GM12878 (cell line): ENCODE results near the gene PMM2. TPM values are rescaled to one million over a fixed set of nuclear protein-coding genes. Genes with fewer than 3 reads are reported as not detected.

Source experiments
- CTCF ChIP-seq, 3 experiments: IDR thresholded peaks in 2 of 3; conservative IDR thresholded peaks in 1 of 3; 2 replicates each; pipeline ENCODE4 v1.5.1; 2011; ENCODE audit warnings: low read depth in 3 of 3, low read length in 3 of 3, mild to moderate bottlenecking in 3 of 3, control low read depth in 2 of 3, moderate library complexity in 2 of 3, inconsistent platforms in 1 of 3, mixed read lengths in 1 of 3; ENCODE audit not compliant: control insufficient read depth in 2 of 3, insufficient read depth in 1 of 3; ENCODE audit errors: extremely low read depth in 1 of 3
- ESRRA ChIP-seq: IDR thresholded peaks from 2 replicates; pipeline ENCODE4 v1.6.1; 2012; ENCODE audit warnings: mild to moderate bottlenecking, low read length, improper control_type of control experiment
- FOS ChIP-seq: IDR thresholded peaks from 3 replicates; pipeline ENCODE4 v1.6.1; 2011; ENCODE audit warnings: borderline replicate concordance; ENCODE audit not compliant: insufficient read length; ENCODE audit errors: extremely low read depth
- HCFC1 ChIP-seq: fragments of 150-350 bp; IDR thresholded peaks from 2 replicates; pipeline ENCODE4 v1.6.1; 2014; ENCODE audit warnings: low read length
- HDAC6 ChIP-seq: fragments of 200-600 bp; sonication (generic); IDR thresholded peaks from one replicate; pipeline ENCODE4 v1.8.0; 2017; ENCODE audit warnings: antibody characterized with exemption; ENCODE audit not compliant: unreplicated experiment
- KLF5 ChIP-seq: fragments of 450-650 bp; IDR thresholded peaks from 2 replicates; pipeline ENCODE4 v1.6.1; 2014; ENCODE audit warnings: mild to moderate bottlenecking; ENCODE audit not compliant: partially characterized antibody
- NBN ChIP-seq: fragments of 450-650 bp; IDR thresholded peaks from 2 replicates; pipeline ENCODE4 v1.6.1; 2016
- POLR2AphosphoS2 ChIP-seq: IDR thresholded peaks from 2 replicates; pipeline ENCODE4 v1.6.1; 2011; ENCODE audit warnings: low read depth, mild to moderate bottlenecking, low read length, improper control_type of control experiment, moderate library complexity
- USF1 ChIP-seq: IDR thresholded peaks from 2 replicates; pipeline ENCODE4 v1.6.1; 2011; ENCODE audit warnings: borderline replicate concordance, low read depth, mild to moderate bottlenecking, moderate library complexity, mixed read lengths, low read length; ENCODE audit not compliant: insufficient read depth; ENCODE audit errors: extremely low read length
- ZNF207 ChIP-seq: fragments of 450-650 bp; IDR thresholded peaks from 2 replicates; pipeline ENCODE4 v1.6.1; 2014; ENCODE audit warnings: antibody characterized with exemption, mild to moderate bottlenecking, borderline replicate concordance
- ZZZ3 ChIP-seq: IDR thresholded peaks from 2 replicates; pipeline ENCODE4 v1.6.1; 2011; ENCODE audit warnings: low read depth; ENCODE audit not compliant: control insufficient read depth, insufficient read length
- polyA plus RNA-seq, 11 experiments: library from polyadenylated mRNA; depleted of rRNA in 4 of 11; unstranded in 6 of 11; stranded (reverse) in 5 of 11; fragments of >200 nt; fragmentation: Nextera tagmentation in 4 of 11; fragmentation: Illumina TruSeq in 1 of 11; extraction: Ambion mirVana in 4 of 11; extraction: Trizol in 1 of 11; gene quantifications; 1 replicate in 1 of 11; 2 replicates in 10 of 11; pipeline versions ENCODE4 v1.2.1 to v1.2.3, GENCODE V29; 2011 to 2016; ENCODE audit warnings: inconsistent platforms in 2 of 11, missing spikeins in 2 of 11, low read depth in 1 of 11
- total RNA-seq, 4 experiments: library from RNA; depleted of rRNA in 3 of 4; stranded (reverse); fragments of >200 nt in 3 of 4; fragmentation: Illumina TruSeq in 1 of 4; extraction: Trizol in 1 of 4; gene quantifications; 2 replicates each; pipeline versions ENCODE4 v1.2.1 to v1.2.3, GENCODE V29; 2013 to 2021

PMM2 gene
- total and polyA plus RNA-seq, 10 of the 15 experiments (the other 5 are each of a cell fraction or from before 2014, with no cell fraction given) = 22.6 to 69.4 (median 52.3) TPM

DNA sequence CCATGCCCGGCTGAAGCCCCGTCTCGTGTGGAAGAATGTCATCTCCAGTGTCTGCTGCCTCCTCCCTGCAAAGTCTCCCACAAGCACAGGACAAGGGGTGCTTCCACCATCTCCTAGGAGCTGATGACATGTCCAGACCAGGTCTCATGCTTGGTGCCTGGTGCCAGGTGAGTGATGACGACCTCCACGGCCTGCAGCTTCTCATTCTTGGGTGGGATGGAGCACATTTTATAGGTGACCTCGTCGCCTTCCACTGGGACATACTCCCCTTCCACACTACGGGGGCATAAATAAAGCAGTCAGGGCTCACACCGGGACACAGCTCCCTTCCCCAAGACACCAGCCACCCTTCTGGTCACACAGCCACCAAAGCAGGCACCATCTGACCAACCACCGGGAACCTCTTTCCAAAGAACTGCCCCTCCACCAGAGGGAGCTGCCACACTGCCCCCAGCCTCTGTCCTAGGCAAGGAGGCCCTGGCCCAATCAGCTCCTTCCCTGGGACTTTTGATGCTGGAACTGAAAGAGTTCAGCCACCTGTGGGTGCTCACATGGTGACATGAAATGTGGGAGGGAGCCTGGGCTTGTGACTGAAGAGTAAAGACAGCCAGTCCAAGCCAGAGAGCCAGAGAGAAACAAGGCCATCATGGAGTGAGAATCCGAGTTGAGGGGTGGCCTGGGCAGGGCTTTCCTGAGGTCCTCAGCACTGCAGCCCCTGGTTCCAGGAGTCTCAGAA lies 57.6 kb downstream of the PMM2 start (continued):
- no peak for TF ChIP-seq KLF5
- TF ChIP-seq NBN = no peak
- no peak for TF ChIP-seq ZNF207
- TF ChIP-seq ZZZ3 = no peak
- TF ChIP-seq FOS = no peak
- TF ChIP-seq ESRRA = no peak
- TF ChIP-seq HDAC6 = no peak
- TF ChIP-seq POLR2AphosphoS2 = 0 out of 2 replicates have a peak, but pooled peaks have one; percentile 40
- TF ChIP-seq CTCF (IDR thresholded peaks at IDR 0.05 in 2 of 3, conservative IDR thresholded peaks at IDR 0.05 in 1 of 3; ENCODE audit: control insufficient read depth in 2 of 3, extremely low read depth in 1 of 3, insufficient read depth in 1 of 3, low read depth in 3 of 3, low read length in 3 of 3) = peak in 2 of 3 experiments; percentile 11 to 19; a peak in 1 of 6 replicates
- TF ChIP-seq USF1 = no peak
- no peak for TF ChIP-seq HCFC1
